ENCODE results near the gene LOXL4.
A peak's percentile ranks its signal among the peaks of the same experiment; 100 is the strongest.

DNA sequence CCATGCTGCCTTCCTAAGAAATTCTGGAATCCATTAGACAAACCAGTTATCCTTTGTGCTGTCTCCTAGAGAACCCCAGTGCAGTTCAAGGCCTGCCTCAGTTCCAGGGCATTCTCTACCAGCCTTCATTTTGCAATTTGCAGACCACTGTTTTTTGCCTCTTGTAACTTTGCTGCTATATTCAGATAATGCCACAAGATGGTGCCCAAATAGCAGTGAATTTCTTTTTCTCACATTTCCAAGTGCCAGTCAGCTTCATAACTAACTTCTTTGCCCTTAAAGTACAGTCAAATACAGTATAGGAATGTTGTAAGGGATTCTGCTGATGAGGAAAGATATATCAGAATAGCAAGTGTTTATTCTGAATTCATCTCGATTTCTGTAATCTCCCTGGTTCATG, 25.2 kb downstream of the LOXL4 start:
- TF ChIP-seq, protein P1, sequence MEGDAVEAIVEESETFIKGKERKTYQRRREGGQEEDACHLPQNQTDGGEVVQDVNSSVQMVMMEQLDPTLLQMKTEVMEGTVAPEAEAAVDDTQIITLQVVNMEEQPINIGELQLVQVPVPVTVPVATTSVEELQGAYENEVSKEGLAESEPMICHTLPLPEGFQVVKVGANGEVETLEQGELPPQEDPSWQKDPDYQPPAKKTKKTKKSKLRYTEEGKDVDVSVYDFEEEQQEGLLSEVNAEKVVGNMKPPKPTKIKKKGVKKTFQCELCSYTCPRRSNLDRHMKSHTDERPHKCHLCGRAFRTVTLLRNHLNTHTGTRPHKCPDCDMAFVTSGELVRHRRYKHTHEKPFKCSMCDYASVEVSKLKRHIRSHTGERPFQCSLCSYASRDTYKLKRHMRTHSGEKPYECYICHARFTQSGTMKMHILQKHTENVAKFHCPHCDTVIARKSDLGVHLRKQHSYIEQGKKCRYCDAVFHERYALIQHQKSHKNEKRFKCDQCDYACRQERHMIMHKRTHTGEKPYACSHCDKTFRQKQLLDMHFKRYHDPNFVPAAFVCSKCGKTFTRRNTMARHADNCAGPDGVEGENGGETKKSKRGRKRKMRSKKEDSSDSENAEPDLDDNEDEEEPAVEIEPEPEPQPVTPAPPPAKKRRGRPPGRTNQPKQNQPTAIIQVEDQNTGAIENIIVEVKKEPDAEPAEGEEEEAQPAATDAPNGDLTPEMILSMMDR (IDR thresholded peaks at IDR 0.05), result peak in 5 of 6 experiments; percentile 20 to 48 (median 41)
- TF ChIP-seq POLR2A (IDR thresholded peaks at IDR 0.05), result no peak
